Smooth muscle cell (in vitro differentiated cells): ENCODE data around the gene CEP164. TPM values are rescaled to one million over a fixed set of nuclear protein-coding genes. Genes with fewer than 3 reads are reported as not detected.

Experiments
- DNase-seq: peaks from one replicate; lab custom pipeline; 2025; ENCODE audit not compliant: unreplicated experiment; lab: John Stamatoyannopoulos, UW
- H2AFZ ChIP-seq: fragments of 200-600 bp; sonication (generic); 2 replicates; pipeline ENCODE4 v1.6.0; 2016; ENCODE audit warnings: antibody characterized with exemption, low read depth, mild to moderate bottlenecking
- H3F3A ChIP-seq: fragments of 200-600 bp; sonication (generic); 2 replicates; pipeline ENCODE4 v1.6.0; 2017; ENCODE audit warnings: antibody characterized with exemption, low read depth
- H3K27ac ChIP-seq: fragments of 200-600 bp; sonication (generic); 2 replicates; pipeline ENCODE4 v1.5.1; 2016; ENCODE audit warnings: low read depth, mild to moderate bottlenecking
- H3K27me3 ChIP-seq: fragments of 200-600 bp; sonication (generic); 2 replicates; pipeline ENCODE4 v1.6.1; 2016; ENCODE audit warnings: low read depth, mild to moderate bottlenecking
- H3K36me3 ChIP-seq: fragments of 200-600 bp; sonication (generic); 2 replicates; pipeline ENCODE4 v1.5.1; 2016; ENCODE audit warnings: low read depth
- H3K4me1 ChIP-seq: fragments of 200-600 bp; sonication (generic); 2 replicates; pipeline ENCODE4 v1.5.1; 2016; ENCODE audit warnings: low read depth
- H3K4me2 ChIP-seq: fragments of 200-600 bp; sonication (generic); 2 replicates; pipeline ENCODE4 v1.6.0; 2016; ENCODE audit warnings: mild to moderate bottlenecking
- H3K4me3 ChIP-seq: fragments of 200-600 bp; sonication (generic); 2 replicates; pipeline ENCODE4 v1.5.1; 2016; ENCODE audit warnings: mild to moderate bottlenecking
- H3K79me2 ChIP-seq: fragments of 200-600 bp; sonication (generic); 2 replicates; pipeline ENCODE4 v1.6.0; 2016; ENCODE audit warnings: low read depth, mild to moderate bottlenecking
- H3K9ac ChIP-seq: fragments of 200-600 bp; sonication (generic); 2 replicates; pipeline ENCODE4 v1.6.0; 2016; ENCODE audit warnings: low read depth
- H3K9me3 ChIP-seq: fragments of 200-600 bp; sonication (generic); replicated peaks from 2 replicates; pipeline ENCODE4 v1.5.1; 2016; ENCODE audit warnings: low read depth
- H4K20me1 ChIP-seq: fragments of 200-600 bp; sonication (generic); 2 replicates; pipeline ENCODE4 v1.6.0; 2016; ENCODE audit warnings: low read depth
- WGBS: methylation state at CpG from one replicate; pipeline ENCODE4 v1.1.7; 2016; ENCODE audit warnings: low lambda C conversion rate; 5-methylcytosine and 5-hydroxymethylcytosine counted together
- polyA plus RNA-seq: library from polyadenylated mRNA; unstranded; fragments of >200 nt; fragmentation: Nextera tagmentation; extraction: Ambion mirVana; gene quantifications from 2 replicates; pipeline ENCODE4 v1.2.1, GENCODE V29; 2016
- total RNA-seq: library from RNA; depleted of rRNA; stranded (reverse); fragments of >200 nt; gene quantifications from 2 replicates; pipeline ENCODE4 v1.2.3, GENCODE V29; 2014
- TF ChIP-seq, protein P1 (sequence below): fragments of 200-600 bp; sonication (generic); IDR thresholded peaks from 2 replicates; pipeline ENCODE4 v1.5.1; 2017; ENCODE audit warnings: borderline replicate concordance, mild to moderate bottlenecking, antibody characterized with exemption; ENCODE audit not compliant: insufficient read depth, poor library complexity, severe bottlenecking

The CEP164 gene
- total and polyA plus RNA-seq, 2 experiments from 2014 or later, result 11.2 to 30.7 TPM

DNA sequence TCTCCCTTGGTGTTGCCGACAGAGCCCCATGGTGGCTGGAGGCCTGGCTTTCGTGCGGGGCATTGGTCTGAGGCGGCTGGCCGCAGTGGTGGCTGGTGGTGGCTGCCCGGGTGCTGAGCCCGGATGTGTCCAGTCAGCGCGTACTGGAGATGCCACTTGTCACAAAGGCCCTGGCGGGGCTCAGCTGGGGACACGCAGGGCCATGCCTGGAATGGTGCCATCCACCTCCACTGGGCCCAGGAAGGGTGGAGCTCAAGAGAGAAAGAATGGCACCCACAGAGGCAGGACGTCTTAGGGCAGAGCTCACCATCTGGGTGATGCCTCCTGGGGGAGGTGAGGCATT is 92.5 kb downstream of the CEP164 start:
- TF ChIP-seq, protein P1, sequence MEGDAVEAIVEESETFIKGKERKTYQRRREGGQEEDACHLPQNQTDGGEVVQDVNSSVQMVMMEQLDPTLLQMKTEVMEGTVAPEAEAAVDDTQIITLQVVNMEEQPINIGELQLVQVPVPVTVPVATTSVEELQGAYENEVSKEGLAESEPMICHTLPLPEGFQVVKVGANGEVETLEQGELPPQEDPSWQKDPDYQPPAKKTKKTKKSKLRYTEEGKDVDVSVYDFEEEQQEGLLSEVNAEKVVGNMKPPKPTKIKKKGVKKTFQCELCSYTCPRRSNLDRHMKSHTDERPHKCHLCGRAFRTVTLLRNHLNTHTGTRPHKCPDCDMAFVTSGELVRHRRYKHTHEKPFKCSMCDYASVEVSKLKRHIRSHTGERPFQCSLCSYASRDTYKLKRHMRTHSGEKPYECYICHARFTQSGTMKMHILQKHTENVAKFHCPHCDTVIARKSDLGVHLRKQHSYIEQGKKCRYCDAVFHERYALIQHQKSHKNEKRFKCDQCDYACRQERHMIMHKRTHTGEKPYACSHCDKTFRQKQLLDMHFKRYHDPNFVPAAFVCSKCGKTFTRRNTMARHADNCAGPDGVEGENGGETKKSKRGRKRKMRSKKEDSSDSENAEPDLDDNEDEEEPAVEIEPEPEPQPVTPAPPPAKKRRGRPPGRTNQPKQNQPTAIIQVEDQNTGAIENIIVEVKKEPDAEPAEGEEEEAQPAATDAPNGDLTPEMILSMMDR, result no peak
- Histone ChIP-seq H3K9ac (no peak overlapping the region), H3K36me3 (no peaks in the 10 kb centered on the region), H3K79me2 (no peaks in the 10 kb centered on the region), H3K9me3 (no peaks in the 10 kb centered on the region), H3K27me3 (peaks cover 8% of the 10 kb centered on the region), H4K20me1 (no peaks in the 10 kb centered on the region), H3K4me3 (no peak overlapping the region), H2AFZ (no peak overlapping the region), H3K4me1 (no peaks in the 10 kb centered on the region), H3K4me2 (no peak overlapping the region), H3F3A (no peaks in the 10 kb centered on the region), H3K27ac (no peak overlapping the region)
- WGBS, result 94% methylated on average over 12 of the region's 12 CpGs
- DNase-seq, result no peak

DNA sequence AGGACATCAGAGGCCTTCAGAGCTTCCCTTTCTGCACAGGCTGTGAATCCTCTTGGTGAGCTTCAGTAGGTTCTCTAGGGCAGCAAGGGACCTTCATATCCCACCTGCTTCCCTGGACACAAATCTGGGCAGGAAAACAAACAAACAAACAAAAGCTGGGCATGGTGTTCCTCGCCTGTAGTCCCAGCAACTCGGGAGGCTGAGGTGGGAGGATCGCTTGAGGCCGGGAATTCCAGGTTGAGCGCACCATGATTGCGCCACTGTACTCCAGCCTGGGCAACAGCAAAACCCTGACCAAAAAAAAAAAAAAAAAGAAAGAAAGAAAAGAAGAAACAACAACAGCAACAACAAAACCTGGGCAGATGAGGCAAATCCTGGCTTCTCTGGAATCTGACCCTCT is 92.9 kb downstream of the CEP164 start:
- TF ChIP-seq, protein P1, result no peak
- 98% methylated on average over 6 of the region's 6 CpGs for WGBS
- no peaks in the 10 kb centered on the region for H3K9me3 ChIP-seq

DNA sequence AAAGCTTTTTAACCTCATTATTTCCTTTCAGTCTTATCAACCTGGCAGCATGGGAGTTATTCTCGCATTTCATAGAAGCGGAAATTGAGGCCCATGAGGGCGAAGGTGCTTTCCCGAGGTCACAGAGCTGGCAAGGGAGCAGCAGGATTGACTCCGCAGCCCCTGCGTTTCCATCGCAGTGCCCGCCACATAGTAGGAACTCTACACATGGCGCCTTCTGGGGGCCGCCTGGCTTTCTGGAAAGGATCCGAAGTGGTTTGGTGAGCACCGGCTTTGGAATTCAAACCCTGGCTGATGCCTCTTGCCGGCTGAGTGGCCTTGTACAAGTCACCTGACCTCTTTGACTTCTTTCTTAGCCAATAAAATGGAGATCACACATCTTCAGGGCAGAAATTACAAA is 93.4 kb downstream of the CEP164 start:
- H3F3A ChIP-seq, result no peaks in the 10 kb centered on the region
- 86% methylated on average over 13 of the region's 13 CpGs for WGBS
- H4K20me1 ChIP-seq, result no peaks in the 10 kb centered on the region
- no peaks in the 10 kb centered on the region for H3K9me3 ChIP-seq
- H3K27ac ChIP-seq, result no peak overlapping the region
- no peak overlapping the region for H3K4me3 ChIP-seq
- no peaks in the 10 kb centered on the region for H3K4me1 ChIP-seq
- H3K27me3 ChIP-seq, result peaks cover 8% of the 10 kb centered on the region
- H3K9ac ChIP-seq, result no peak overlapping the region
- DNase-seq, result no peak
- H3K4me2 ChIP-seq, result no peak overlapping the region
- H3K36me3 ChIP-seq, result no peaks in the 10 kb centered on the region
- no peak overlapping the region for H2AFZ ChIP-seq
- H3K79me2 ChIP-seq, result no peaks in the 10 kb centered on the region
- TF ChIP-seq, protein P1, result no peak

More for the DNA sequence above, 92.9 kb downstream of the CEP164 start:
- H4K20me1 ChIP-seq, result no peaks in the 10 kb centered on the region
- no peak for DNase-seq
- H3F3A ChIP-seq, result no peaks in the 10 kb centered on the region
- no peak overlapping the region for H3K27ac ChIP-seq
- H3K9ac ChIP-seq, result no peak overlapping the region
- peaks cover 8% of the 10 kb centered on the region for H3K27me3 ChIP-seq
- no peaks in the 10 kb centered on the region for H3K79me2 ChIP-seq
- H3K4me2 ChIP-seq, result no peak overlapping the region
- no peak overlapping the region for H2AFZ ChIP-seq
- no peak overlapping the region for H3K4me3 ChIP-seq
- H3K36me3 ChIP-seq, result no peaks in the 10 kb centered on the region
- H3K4me1 ChIP-seq, result no peaks in the 10 kb centered on the region

DNA sequence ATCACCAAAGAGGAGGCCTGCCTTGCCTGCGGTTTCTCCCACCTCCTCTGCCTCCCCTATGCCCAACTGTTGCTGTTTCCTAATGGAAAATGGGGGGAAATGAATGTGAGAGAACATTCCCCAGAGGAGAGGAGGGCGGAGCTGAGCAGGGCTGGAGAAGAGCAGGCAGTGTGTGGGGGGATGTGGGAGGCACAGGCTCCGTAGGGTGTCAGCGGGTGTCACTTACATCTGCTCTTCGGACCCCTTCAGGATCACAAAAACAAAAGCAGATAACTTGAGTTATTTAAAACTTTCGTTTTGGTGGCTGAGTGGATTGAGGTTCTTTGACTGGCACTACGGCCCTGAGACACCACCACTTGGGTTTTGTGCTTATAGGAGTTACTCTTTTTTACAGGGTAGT is 93.8 kb downstream of the CEP164 start:
- TF ChIP-seq, protein P1, result no peak
- peaks cover 8% of the 10 kb centered on the region for H3K27me3 ChIP-seq

More for the DNA sequence above, 93.8 kb downstream of the CEP164 start:
- Histone ChIP-seq H4K20me1 (no peaks in the 10 kb centered on the region), H3K4me2 (no peak overlapping the region), H3K4me1 (no peaks in the 10 kb centered on the region), H3K9ac (no peak overlapping the region), H3K36me3 (no peaks in the 10 kb centered on the region), H3K79me2 (no peaks in the 10 kb centered on the region), H3K9me3 (no peaks in the 10 kb centered on the region), H3K27ac (no peak overlapping the region), H2AFZ (no peak overlapping the region), H3F3A (no peaks in the 10 kb centered on the region), H3K4me3 (no peak overlapping the region)
- WGBS, result 94% methylated on average over 7 of the region's 7 CpGs
- no peak for DNase-seq
